ENCODE measurements around the gene IFITM5.
A peak's percentile ranks its signal among the peaks of the same experiment; 100 is the strongest.

Gene IFITM5

GRCh38 chr11:252666-253065 lies 46.7 kb downstream of the IFITM5 start:
- peaks cover 0 to 60% of the 10 kb centered on the region in 2 experiments; a peak in 2 of 3 replicates for H3K36me3 ChIP-seq (ENCODE audit: control insufficient read depth in 2 of 2, insufficient read depth in 1 of 2, low read length in 2 of 2)
- no peak overlapping the region for H3K27ac ChIP-seq (ENCODE audit: extremely low read depth, low read depth, low read length)
- H3K9me3 ChIP-seq (ENCODE audit: control insufficient read depth, insufficient read depth, low read depth, low read length), result no peaks in the 10 kb centered on the region
- TF ChIP-seq ZNF792 (tag by site-specific recombination; IDR thresholded peaks at IDR 0.05) (no peak), ZNF660 (tag by site-specific recombination; IDR thresholded peaks at IDR 0.05) (no peak), EGR2 (tag by site-specific recombination; IDR thresholded peaks at IDR 0.05; ENCODE audit: low read depth) (no peak)
- no peaks in the 10 kb centered on the region for H3K4me1 ChIP-seq (ENCODE audit: control insufficient read depth, insufficient read depth, low read length)
- H3K4me3 ChIP-seq (ENCODE audit: low read depth, low read length), result no peak overlapping the region
- ChIA-PET POLR2A (no interaction called here), CTCF (interaction anchor here (1.2 to 2.9 kb wide), 2 partner anchors 8 to 15 kb away, joined by 4 to 30 read pairs; no protein-coding TSS in a partner anchor)

GRCh38 chr11:251550-251949 lies 47.8 kb downstream of the IFITM5 start:
- POLR2A ChIA-PET, result interaction anchor here (1.1 kb wide), 1 partner anchor 44 kb away, joined by 4 read pairs; the partner anchor contains the start of genes BET1L and RIC8A
- CTCF ChIA-PET, result interaction anchor here (0.6 to 3.7 kb wide), 27 partner anchors 9 to 197 kb away, joined by 3 to 35 read pairs (median 6); partner anchors contain the start of genes IFITM2, NLRP6, PSMD13 and SIRT3
- no peak overlapping the region for H3K4me3 ChIP-seq (ENCODE audit: low read depth, low read length)
- TF ChIP-seq SCRT2 (tag by site-specific recombination; IDR thresholded peaks at IDR 0.05), result peak; percentile 52; the same call in 1 of the 2 replicates
- TF ChIP-seq ZBTB48 (tag by site-specific recombination; IDR thresholded peaks at IDR 0.05), result no peak
- no peak overlapping the region for H3K27ac ChIP-seq (ENCODE audit: extremely low read depth, low read depth, low read length)
- peaks cover 0 to 71% of the 10 kb centered on the region in 2 experiments; a peak in 2 of 3 replicates for H3K36me3 ChIP-seq (ENCODE audit: control insufficient read depth in 2 of 2, insufficient read depth in 1 of 2, low read length in 2 of 2)
- H3K4me1 ChIP-seq (ENCODE audit: control insufficient read depth, insufficient read depth, low read length), result no peaks in the 10 kb centered on the region
- H3K9me3 ChIP-seq (ENCODE audit: control insufficient read depth, insufficient read depth, low read depth, low read length), result no peaks in the 10 kb centered on the region

- CTCF ChIA-PET, result interaction anchor here (0.6 to 3.7 kb wide), 40 partner anchors 10 to 201 kb away, joined by 3 to 35 read pairs (median 5); partner anchors contain the start of genes BET1L, IFITM2, NLRP6 and PGGHG
- POLR2A ChIA-PET, result interaction anchor here (1.1 kb wide), 1 partner anchor 44 kb away, joined by 4 read pairs; the partner anchor contains the start of genes BET1L and RIC8A
- no peak overlapping the region for H3K27ac ChIP-seq (ENCODE audit: extremely low read depth, low read depth, low read length)
- H3K9me3 ChIP-seq (ENCODE audit: control insufficient read depth, insufficient read depth, low read depth, low read length), result no peaks in the 10 kb centered on the region
- no peaks in the 10 kb centered on the region for H3K4me1 ChIP-seq (ENCODE audit: control insufficient read depth, insufficient read depth, low read length)
- H3K36me3 ChIP-seq (ENCODE audit: control insufficient read depth in 2 of 2, insufficient read depth in 1 of 2, low read length in 2 of 2), result peaks cover 0 to 79% of the 10 kb centered on the region in 2 experiments
- TF ChIP-seq ZNF701 (tag by site-specific recombination; IDR thresholded peaks at IDR 0.05), result no peak
- no peak for TF ChIP-seq PRDM2 (tag by site-specific recombination; IDR thresholded peaks at IDR 0.05; ENCODE audit: borderline replicate concordance)
- peak; percentile 40 for TF ChIP-seq ZNF654 (tag by site-specific recombination; IDR thresholded peaks at IDR 0.05; ENCODE audit: low read depth)
- no peak for TF ChIP-seq ZNF16 (tag by site-specific recombination; IDR thresholded peaks at IDR 0.05; ENCODE audit: low read depth)
- no peak for TF ChIP-seq ZNF660 (tag by site-specific recombination; IDR thresholded peaks at IDR 0.05)
- TF ChIP-seq ZNF175 (tag by site-specific recombination; IDR thresholded peaks at IDR 0.05), result no peak
- no peak for TF ChIP-seq ZNF645 (tag by site-specific recombination; IDR thresholded peaks at IDR 0.05)
- TF ChIP-seq PRDM4 (tag by site-specific recombination; IDR thresholded peaks at IDR 0.05), result no peak
- no peak overlapping the region for H3K4me3 ChIP-seq (ENCODE audit: low read depth, low read length)
These were observed 48.5 kb downstream of the IFITM5 start for GRCh38 chr11:250740-251299.

Data from HEK293 (cell line).